Effector CD4-positive, alpha-beta T cell (primary cell): ENCODE data around the gene C20orf144. TPM values are rescaled to one million over a fixed set of nuclear protein-coding genes. Genes with fewer than 3 reads are reported as not detected.
"Not testable (repeated sequence)": the region's sequence is repeated elsewhere in the genome, so short reads cannot be mapped to it uniquely, and the experiment has no call there.

Source experiments
- DNase-seq: peaks from one replicate; pipeline ENCODE4 v3.0.0-alpha.2; 2020
- total RNA-seq: gene quantifications from one replicate; lab custom pipeline; 2026; lab: John Stamatoyannopoulos, UW

C20orf144 gene
- total RNA-seq, result not detected

DNA sequence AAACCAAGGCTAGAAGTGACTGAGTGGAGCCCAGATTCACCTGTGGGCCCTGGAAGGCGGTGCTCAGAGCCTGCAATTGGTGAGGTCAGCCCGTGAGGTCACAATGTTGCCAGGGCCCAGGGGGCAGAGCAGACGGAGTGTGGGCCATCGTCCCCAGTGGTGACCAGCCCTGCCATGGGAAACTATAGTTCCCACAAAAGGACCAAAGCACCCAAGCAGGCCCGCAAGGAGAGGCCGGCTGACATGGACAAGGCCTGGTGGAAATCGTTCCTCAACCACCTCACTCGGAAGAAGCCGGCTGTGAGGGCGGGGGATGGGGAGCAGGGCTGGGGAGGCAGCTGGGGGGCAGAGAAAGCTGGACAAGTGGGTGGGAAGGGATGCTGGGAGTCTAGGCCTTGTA lies at the start of gene C20orf144:
Gene C20orf144, plus strand, starts transcription at position 156 of the 400 bp plus-strand sequence. Its CDS starts 19 bp downstream, at position 175.
- DNase-seq, result no peak

DNA sequence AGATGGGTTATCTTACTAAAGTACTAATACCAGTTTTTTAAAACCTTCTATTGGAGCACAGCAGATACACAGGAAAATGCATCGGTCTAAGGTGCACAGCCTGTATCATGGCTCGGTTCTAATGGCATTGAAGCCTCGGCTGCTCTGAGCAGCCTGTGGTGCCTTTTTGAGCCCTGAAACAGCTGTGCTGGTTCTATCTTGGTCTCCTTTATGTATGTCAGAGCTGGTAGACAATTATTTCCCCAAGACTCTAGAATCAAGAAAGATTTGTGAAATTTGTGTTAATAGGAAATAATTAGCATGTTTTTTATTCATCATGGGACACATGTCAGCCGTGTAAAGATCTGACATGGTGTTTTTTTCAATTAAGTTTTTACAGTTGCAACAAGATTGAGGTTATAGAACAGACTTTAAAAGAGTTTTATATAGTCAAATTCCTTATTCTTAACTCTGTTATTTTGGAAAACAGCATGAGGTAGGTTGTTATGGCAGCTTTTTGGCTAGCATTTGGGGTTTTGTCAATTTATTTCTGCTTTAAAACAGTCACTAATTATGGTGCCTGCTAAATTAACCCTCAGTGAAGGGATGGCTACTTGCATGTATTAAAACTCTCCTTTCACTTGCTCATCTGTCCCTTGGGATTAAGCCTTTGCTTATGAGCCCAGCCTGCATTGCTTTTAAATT lies 40.3 kb upstream of the C20orf144 start:
- DNase-seq, result no peak

DNA sequence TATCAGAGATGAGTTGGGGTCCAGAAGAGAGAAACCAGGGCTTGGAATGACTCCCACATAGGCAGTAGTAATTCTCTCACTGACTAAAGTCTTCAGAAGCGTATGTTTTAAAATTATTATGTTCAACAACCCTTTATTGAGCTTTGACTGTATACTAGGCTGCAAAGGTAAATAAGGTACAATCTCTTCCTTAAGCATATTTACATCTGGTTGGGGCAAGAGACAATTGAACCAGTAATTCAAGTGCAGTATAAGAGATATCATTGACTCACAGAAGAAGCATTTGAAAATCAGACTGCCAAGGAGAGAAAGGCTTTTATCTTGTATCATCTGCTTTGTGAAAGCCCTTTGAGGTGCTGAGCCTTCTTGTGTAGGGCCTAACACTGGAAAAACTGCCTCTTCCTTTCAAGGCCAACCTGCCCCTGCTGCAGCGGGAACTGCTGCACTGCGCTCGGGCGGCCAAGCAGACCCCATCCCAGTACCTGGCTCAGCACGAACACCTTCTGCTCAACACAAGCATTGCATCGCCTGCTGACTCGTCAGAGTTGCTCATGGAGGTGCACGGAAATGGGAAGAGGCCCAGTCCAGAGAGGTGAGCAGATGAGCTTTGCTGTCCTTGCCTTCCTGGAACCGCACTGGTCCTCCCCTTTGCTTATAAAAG lies 39.3 kb upstream of the C20orf144 start:
- DNase-seq, result no peak

DNA sequence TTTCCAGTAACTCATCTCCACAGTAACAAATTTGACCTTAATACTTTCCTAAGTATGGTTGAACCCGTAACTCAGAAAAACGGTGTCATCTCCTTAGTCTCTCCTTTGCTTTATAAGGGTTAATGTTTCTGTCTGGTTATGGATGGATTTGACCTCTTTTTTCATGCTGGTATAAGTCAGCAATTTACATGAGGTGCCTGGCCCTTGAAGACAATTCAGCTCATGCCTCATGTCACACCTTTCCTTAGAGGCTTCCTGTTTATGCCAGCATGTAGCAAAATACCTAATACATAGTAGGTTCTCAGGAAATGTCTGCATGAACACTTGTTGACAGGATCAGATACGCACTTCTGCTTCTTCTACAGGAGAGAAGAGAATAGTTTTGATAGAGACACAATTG lies 37.7 kb upstream of the C20orf144 start:
- no peak for DNase-seq

DNA sequence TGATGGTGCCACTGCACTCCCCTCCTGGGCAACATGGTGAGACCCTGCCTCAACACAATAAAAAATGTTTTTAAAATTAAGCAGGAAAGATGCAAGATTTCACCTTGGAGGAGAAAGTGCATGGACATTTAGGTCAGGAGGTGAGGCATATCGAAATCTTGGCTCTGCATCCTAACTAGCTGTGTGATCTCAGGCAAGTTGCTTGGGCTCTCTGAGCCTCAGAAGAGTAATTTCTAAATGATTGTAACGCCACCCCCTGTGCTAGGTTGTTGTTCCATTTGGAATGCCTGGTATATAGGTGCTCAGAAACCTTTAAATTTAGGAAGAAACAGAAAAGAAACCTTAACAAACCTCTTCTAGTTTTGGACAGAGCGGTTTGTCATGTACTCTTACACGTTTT lies 35.9 kb upstream of the C20orf144 start:
- DNase-seq, result no peak

DNA sequence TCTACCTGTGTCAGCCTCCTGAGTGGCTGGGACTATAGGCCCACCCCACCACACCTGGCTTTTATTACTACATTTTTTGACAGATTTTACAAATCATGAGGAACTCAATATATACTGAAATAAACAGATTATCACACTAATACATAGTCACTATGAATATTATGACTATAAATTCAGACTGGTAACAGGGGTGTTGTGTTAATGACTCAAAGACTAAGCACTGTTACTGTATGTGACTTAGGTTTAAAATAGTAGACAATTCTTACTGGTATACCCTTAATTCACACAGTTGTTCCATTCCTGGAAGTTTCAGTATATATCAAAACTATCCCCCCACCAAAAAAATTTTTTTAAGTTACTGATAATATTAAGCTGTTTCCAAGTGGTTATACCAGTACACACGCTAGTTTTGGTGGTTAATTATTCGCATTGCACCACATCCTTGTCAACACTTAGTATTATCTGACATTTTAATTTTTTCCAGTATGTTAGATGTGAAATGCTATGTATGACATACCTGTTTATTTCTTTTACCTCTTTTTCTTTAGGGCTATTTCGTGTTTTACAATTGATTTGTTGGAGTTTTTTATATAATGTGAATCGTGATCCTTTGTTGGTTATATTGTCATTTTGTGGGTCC lies 34.4 kb upstream of the C20orf144 start:
- no peak for DNase-seq

DNA sequence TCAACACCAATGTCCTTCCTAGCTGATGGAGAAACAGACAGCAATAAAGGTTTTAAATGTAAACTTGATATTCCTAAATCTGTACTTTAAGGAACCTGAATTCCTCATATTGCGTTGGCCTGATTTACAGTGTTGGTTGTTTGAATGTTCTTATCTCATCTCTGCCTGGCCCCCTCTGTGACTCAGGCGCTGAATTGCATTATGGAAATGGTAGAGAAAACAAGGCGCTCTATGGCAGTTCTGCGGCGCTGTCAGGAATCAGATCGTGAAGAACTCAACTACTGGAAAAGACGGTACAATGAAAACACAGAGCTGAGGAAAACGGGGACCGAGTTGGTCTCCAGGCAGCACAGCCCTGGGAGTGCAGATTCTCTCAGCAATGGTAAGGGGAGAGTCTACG lies 32.6 kb upstream of the C20orf144 start:
- DNase-seq, result no peak

DNA sequence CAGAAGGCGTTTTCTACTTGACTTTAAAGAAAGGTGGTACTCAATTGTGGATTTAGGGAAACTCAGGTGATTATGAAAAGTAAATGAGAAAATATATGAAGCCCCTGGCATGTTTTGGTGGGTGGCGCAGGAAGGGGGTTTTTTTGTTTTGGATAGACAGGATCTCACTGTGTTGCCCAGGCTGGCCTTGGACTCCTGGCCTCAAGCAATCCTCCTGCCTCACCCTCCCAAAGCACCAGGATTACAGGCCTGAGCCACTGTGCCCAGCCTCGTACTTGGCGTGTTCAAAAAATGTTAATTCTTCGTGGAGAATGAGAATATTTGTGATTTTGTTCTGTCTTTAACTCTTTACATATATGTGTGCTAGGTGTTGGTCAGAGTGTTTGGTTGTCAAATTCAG lies 32.1 kb upstream of the C20orf144 start:
- DNase-seq, result no peak

DNA sequence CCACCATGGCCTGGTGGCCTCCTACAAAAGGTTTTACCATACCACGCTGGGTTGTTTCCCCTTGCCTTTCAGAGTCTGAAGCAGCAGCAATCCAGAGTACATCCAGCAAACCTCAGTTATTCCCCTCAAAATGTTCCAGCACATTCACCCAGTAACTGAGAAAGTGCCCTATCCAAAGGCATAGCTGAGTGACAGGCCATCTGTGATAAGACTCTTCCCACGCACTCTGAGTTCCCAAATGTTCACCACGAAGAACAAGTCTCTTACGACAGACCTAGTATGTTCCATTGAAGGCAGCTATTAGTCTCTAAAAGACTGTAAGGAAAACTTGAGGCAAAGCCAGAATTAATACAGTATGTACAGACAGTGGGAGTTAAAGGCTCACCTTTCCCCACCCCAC lies 31.6 kb upstream of the C20orf144 start:
- no peak for DNase-seq

DNA sequence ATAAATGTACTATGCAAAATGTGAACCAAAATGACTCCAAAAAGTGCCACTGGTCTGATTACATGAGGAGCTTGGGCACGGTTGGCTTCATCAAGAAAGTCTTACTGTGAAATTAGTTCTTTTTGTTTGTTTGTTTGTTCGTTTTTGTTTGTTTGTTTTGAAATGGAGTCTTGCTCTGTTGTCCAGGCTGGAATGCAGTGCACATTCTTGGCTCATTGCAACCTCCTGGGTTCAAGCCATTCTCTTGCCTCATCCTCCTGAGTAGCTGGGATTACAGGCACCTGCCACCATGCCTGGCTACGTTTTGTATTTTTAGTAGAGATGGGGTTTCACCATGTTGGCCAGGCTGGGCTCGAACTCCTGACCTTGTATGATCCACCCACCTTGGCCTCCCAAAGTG lies 30.2 kb upstream of the C20orf144 start:
- DNase-seq, result not testable (repeated sequence)

DNA sequence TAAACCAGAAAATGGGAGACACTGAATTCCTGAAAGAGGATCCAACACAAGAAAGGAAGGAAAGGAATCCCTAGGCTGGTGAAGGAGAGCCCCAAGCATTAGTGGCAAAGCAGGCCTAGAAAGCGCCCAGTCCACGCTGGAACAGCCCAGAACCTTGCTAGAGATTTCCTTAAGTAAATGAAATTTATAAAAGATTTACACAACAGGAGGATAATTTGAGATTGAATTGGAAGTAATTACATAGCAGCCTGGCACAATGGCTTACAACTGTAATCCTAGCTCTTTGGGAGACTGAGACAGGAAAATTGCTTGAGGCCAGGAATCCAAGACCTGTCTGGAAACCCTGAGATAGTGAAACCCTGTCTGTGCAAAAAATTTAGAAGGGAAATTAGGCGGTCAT lies 26.8 kb upstream of the C20orf144 start:
- DNase-seq, result no peak

DNA sequence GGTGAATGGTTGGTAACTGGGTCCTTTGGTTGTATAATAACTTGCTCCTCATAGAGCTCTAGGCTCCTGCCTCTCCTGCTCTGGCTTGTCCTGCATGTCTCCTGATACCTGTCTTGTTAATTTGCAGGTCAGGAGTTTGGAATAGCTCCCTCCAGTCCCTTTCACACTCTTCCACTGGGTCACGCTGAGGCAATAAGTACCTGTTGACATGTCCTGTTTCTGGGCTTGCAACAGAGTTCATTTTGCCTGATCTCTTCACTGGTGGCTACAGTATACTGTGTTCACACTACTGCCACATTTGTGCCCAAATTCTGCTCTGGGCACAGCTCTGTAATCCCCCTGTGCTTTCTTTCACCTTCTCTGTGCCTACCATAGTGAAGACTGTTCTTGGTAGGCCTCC lies 25.4 kb upstream of the C20orf144 start:
- DNase-seq, result no peak

DNA sequence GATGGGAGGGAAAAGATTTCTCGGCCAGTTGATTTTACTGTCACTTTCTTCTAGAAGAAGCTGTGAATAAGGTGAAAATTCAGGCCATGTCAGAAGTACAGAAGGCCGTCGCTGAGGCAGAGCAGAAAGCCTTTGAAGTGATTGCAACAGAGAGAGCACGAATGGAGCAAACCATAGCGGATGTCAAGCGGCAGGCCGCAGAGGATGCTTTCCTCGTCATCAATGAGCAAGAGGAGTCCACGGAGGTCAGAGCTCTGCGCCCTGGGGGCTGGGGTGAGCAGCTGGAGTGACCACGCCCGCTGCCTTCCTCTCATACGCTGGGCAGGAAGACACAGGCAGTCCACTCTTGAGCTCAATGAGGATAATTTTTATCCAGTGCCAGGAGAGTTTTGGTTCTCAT lies 21.8 kb upstream of the C20orf144 start:
- DNase-seq, result no peak

DNA sequence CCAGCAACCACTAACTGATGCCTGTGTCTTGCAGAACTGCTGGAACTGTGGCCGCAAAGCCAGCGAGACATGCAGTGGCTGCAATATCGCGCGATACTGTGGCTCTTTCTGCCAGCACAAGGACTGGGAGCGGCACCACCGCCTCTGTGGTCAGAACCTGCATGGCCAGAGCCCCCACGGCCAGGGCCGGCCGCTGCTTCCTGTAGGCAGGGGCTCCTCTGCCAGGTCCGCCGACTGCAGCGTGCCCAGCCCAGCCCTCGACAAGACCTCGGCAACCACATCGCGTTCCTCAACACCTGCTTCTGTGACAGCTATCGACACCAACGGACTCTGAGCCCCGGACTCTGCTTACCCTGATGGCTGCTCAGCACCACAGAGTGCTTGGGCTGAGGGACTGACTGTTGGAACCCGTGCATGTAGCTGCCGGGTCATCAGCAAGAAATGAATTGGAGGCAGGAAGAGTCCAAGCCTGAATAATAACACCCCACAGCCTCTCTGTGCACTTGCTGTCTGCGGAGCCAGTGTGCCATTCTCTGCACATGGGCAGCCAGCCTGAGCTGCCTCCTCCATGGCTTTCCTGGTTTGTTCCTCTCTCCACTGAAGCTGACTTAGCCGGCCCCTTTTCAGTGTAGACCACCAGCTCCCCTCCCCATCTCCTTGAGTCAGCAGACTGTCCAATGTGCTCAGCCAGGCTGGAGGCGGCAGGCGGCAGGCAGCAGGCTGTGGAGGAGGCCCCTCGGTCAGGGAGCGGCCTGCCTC lies 17.6 kb upstream of the C20orf144 start:
- no peak for DNase-seq

DNA sequence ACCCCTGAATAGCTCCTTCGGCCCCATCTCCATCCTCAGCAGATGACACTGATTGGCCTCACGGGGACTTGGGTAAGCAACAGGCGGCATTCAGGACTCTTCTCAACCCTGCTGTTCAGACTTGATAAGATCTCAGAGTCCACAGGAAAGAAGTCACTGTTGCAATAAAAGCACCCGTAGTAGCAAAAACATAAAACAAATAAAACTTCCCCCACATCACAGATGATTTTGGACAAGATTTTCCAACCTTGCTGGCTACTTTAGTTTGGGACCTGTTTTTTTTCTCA lies 17.1 kb upstream of the C20orf144 start:
- no peak for DNase-seq

DNA sequence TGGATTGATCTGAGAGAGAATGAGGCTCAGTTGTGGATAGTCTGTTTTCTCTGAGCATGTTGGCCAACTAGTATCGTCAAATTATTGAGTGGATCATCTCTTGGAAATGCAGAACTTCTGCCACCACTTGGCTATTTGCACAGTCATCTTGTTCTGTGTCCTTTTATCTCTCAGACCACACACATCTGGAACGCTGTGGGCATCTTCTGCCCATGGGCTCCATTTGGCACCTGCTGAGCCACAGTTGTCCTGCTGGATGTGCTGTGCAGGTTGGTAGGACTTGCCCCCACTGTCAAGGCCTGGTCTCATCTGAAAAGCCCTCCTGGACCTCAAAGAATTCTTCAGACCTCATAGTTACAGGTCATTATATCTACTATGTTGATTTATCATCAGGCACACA lies 16.7 kb upstream of the C20orf144 start:
- no peak for DNase-seq

DNA sequence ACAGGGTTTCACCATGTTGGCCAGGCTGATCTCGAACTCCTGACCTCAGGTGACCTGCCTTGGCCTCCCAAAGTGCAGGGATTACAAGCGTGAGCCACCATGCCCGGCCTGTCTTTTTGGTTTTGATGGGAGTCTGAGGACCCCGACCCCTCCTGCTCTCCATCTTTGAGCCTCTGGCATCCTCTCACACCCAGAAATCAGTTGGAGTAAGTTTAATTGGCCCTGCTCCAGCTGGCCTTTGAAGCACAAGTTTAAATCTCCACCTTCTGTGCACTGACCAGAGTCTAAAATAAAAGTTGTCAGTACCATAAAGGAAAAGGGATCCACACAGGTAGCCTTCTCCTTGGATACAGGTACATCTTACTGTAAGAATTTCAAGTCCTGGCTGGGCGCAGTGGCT lies 15.9 kb upstream of the C20orf144 start:
- no peak for DNase-seq

DNA sequence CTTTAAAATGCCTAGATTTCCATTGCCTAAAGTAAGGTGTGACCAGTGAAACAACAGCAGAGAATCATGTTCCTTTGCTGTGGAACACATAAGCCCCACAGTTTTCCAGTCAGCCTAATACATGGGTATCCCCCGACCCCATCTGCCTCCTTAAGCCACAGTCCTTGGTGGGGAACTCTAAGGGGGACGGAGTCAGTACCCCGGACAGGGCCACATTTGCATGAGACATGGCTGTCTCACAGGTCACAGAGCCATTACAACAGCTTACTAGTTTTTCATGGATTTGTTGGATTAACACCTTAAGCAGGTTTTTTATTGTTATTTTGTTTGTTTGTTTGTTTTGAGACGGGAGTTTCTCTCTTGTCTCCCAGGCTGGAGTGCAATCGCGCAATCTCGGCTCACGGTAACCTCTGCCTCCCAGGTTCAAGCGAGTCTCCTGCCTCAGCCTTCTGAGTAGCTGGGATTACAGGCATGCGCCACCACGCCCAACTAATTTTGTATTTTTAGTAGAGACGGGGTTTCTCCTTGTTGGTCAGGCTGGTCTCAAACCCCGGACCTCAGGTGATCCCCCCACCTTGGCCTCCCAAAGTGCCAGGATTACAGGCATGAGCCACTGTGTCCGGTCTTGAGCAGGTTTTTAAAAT lies 15.0 kb upstream of the C20orf144 start:
- DNase-seq, result not testable (repeated sequence)

DNA sequence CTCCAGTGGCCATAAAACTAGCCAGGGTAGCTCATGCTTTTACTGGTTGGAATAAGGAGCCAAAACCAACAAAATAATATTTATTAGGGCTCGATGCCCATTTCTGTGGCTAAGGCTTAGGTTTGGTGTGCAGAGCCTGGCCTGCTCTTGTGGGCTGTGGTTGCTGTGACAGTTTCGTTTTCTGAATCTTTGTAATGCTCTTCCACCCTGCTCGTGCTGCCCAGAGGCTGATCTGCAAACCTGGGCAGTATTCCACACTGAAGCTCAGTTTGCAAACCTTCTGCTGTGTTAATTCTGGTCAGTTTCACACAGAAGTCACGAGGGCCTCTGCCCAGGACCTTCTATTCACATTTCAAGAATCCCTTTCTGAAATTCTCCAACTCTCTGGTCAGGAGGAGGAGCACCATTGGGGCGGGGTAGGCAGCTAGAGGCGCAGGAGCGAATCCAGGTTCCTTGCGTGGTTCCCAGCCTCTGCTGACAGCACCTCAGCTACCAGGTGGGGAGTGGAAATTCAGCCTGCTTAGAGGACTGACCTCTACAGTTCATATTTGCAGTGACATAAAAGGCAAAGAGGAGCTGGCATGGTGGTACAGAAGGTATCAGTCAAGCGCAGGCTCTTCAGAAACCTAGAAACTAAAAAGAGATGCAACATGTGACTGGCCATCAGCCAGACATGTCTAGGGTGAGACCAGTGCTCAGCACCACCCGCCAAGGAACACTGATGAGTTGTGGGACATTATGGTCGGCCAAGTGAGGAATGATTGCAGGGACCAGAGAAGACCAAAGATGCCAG lies 14.3 kb upstream of the C20orf144 start:
- no peak for DNase-seq

DNA sequence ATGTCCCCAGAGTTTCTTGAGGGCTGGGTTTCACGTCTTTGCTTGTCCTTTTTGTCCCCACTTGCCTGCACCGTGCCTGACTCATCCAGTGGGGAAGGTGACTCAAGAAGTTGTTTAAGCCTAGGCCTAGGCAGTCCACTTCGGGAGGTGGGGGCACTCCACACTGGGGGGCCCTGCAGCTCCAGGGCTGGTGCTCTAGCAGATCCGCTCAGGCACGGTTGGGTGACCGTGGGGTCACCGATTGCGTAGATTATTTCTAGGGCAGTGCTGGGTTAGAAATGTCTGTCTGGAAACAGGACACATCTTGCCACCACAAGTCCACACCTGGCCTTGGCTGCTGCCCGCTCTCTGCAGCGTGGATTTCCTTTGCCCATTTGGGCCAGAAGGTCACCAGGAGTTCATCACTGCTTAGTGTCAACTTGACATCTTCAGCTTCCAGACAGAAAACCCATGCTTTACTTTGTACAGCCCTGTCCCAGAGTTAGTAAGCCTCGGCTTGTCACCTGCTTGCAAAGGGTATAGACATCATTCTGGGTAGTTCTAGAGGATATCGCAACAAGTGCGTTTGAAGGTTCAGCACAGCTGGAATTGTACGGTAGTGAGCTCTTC lies 13.6 kb upstream of the C20orf144 start:
- DNase-seq, result no peak

DNA sequence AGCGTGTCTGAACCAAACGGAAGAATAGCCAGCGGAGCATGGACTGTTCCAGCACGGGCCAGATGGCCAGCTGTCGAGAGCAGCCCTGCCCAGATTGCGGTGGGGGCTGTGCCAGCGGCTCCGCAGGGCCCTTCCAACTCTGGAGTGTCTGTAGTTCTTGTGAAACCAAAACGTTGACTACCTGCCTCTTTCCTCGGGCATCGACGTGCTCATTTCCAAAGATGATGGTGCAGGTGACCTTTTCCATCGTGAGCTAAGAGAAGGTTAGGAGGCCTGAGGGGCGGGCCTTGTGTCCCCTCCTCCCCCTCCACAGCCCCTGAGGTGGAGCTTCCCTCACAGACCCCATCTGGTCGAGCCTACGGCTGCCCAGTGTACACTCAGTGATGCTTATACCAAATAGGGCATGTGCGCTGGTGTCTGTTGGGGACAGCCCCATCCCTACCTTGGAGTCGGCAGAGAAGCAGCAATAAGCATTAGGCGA lies 12.9 kb upstream of the C20orf144 start:
- no peak for DNase-seq
